Measurements from ENCODE around the gene ABI1.
"Not testable (repeated sequence)": the region's sequence is repeated elsewhere in the genome, so short reads cannot be mapped to it uniquely, and the experiment has no call there.

ABI1 gene

GRCh38 chr10:26860443-26861204 is at the start of gene ABI1:
Gene ABI1, minus strand, starts transcription at chr10:26860958. Its CDS starts 95 bp downstream, at chr10:26860863.
- DNase-seq (ENCODE audit: low read depth in 2 of 2) = peak; percentile 99
- H3K4me3 ChIP-seq (replicated peaks in 1 of 2; ENCODE audit: low read depth in 2 of 2, low read length in 2 of 2) = peak within 1 kb of the TSS; percentile 86 to 90
- no peak for TF ChIP-seq CTCF (IDR thresholded peaks at IDR 0.05; ENCODE audit: low read depth, low read length)

- TF ChIP-seq CTCF (IDR thresholded peaks at IDR 0.05; ENCODE audit: low read depth, low read length) = no peak
- DNase-seq (ENCODE audit: low read depth in 2 of 2) = peak in 1 of 2 donors; percentile 12
- no peak overlapping the region for H3K4me3 ChIP-seq (replicated peaks in 1 of 2; ENCODE audit: low read depth in 2 of 2, low read length in 2 of 2)
Measured at GRCh38 chr10:26909753-26910152, 49.0 kb upstream of the ABI1 start.

- not testable (repeated sequence) for H3K4me3 ChIP-seq (replicated peaks in 1 of 2; ENCODE audit: low read depth in 2 of 2, low read length in 2 of 2); DNase-seq (ENCODE audit: low read depth in 2 of 2)
Measured at GRCh38 chr10:26905253-26905781, 44.6 kb upstream of the ABI1 start.

- DNase-seq (ENCODE audit: low read depth in 2 of 2) = no peak
- H3K4me3 ChIP-seq (replicated peaks in 1 of 2; ENCODE audit: low read depth in 2 of 2, low read length in 2 of 2) = no peak overlapping the region
- no peak for TF ChIP-seq CTCF (IDR thresholded peaks at IDR 0.05; ENCODE audit: low read depth, low read length)
Measured at GRCh38 chr10:26903431-26904217, 42.9 kb upstream of the ABI1 start.

GRCh38 chr10:26892306-26892923 is 31.7 kb upstream of the ABI1 start:
- DNase-seq (ENCODE audit: low read depth in 2 of 2); H3K4me3 ChIP-seq (replicated peaks in 1 of 2; ENCODE audit: low read depth in 2 of 2, low read length in 2 of 2): not testable (repeated sequence)

GRCh38 chr10:26890956-26891355 is 30.2 kb upstream of the ABI1 start:
- DNase-seq (ENCODE audit: low read depth in 2 of 2) = peak; percentile 77 to 84
- peak; percentile 65 for TF ChIP-seq CTCF (IDR thresholded peaks at IDR 0.05; ENCODE audit: low read depth, low read length)
- no peak overlapping the region for H3K4me3 ChIP-seq (replicated peaks in 1 of 2; ENCODE audit: low read depth in 2 of 2, low read length in 2 of 2)

GRCh38 chr10:26887611-26888215 is 27.0 kb upstream of the ABI1 start:
- TF ChIP-seq CTCF (IDR thresholded peaks at IDR 0.05; ENCODE audit: low read depth, low read length) = no peak
- H3K4me3 ChIP-seq (replicated peaks in 1 of 2; ENCODE audit: low read depth in 2 of 2, low read length in 2 of 2) = no peak overlapping the region
- DNase-seq (ENCODE audit: low read depth in 2 of 2) = peak in 1 of 2 donors; percentile 50
